Breast epithelium (tissue), 3 donors: Measurements from ENCODE around the gene LONP2.

Experiments used
- POLR2A ChIP-seq: fragments of 450-650 bp; IDR thresholded peaks from one replicate; pipeline ENCODE4 v1.6.1; 2016; ENCODE audit warnings: antibody characterized with exemption, mild to moderate bottlenecking, moderate library complexity
- POLR2AphosphoS5 ChIP-seq, 3 donors: sonication (generic); formaldehyde crosslinking; IDR thresholded peaks; one replicate each; pipeline ENCODE4 v1.6.1; 2017; ENCODE audit warnings: antibody characterized with exemption in 3 of 3
- TF ChIP-seq, protein P1 (sequence below), 3 donors: fragments of 450-650 bp; IDR thresholded peaks; one replicate each; pipeline ENCODE4 v1.5.1; 2016 to 2017; ENCODE audit warnings: antibody characterized with exemption in 3 of 3, mild to moderate bottlenecking in 3 of 3, moderate library complexity in 3 of 3

GRCh38 chr16:48291754-48292153 is 47.7 kb downstream of the LONP2 start:
- TF ChIP-seq, protein P1, sequence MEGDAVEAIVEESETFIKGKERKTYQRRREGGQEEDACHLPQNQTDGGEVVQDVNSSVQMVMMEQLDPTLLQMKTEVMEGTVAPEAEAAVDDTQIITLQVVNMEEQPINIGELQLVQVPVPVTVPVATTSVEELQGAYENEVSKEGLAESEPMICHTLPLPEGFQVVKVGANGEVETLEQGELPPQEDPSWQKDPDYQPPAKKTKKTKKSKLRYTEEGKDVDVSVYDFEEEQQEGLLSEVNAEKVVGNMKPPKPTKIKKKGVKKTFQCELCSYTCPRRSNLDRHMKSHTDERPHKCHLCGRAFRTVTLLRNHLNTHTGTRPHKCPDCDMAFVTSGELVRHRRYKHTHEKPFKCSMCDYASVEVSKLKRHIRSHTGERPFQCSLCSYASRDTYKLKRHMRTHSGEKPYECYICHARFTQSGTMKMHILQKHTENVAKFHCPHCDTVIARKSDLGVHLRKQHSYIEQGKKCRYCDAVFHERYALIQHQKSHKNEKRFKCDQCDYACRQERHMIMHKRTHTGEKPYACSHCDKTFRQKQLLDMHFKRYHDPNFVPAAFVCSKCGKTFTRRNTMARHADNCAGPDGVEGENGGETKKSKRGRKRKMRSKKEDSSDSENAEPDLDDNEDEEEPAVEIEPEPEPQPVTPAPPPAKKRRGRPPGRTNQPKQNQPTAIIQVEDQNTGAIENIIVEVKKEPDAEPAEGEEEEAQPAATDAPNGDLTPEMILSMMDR (IDR thresholded peaks at IDR 0.05), result no peak
- TF ChIP-seq POLR2A (no peak), POLR2AphosphoS5 (IDR thresholded peaks at IDR 0.05) (no peak)
